Measurements from ENCODE around the gene GGA3. TPM values are rescaled to one million over a fixed set of nuclear protein-coding genes. Genes with fewer than 3 reads are reported as not detected.

Gene GGA3
- total RNA-seq, 1 donor from 2014 or later = 20.6 TPM

DNA sequence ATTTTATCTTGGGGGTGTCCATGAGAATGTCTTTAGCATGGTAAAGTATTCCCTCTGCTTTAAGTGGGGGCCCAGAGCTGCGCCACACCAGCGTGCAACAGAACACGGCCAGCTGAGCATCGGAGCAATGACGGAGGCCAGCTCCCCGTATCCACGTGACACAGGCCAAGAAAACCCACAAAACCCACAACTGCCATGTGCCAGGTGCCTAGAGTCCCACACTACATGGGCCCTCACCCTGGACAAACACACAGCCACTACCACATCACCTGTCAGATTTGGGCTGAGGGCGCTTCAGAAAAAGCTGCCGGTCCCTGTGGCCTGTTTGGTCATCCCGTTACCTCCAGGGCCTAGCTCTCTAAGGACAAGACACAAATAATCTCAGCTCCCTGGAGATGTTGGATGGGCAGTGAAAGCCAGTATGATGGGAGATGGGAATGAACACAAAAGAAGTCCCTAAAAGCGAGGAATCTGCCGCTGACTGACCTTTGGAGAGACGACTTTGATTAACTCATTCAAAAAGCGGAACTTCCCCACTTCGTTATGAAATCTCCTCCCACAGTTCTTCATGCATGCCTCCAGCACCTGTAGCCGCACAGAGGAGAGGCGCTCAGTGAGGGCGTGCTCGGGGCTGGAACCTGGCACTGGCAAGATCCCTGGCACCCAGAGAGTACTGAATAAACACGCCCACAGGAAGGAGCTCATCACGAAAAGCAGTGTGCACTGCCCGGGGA is 17.1 kb downstream of the GGA3 start:
- peak; percentile 27 for ATAC-seq

DNA sequence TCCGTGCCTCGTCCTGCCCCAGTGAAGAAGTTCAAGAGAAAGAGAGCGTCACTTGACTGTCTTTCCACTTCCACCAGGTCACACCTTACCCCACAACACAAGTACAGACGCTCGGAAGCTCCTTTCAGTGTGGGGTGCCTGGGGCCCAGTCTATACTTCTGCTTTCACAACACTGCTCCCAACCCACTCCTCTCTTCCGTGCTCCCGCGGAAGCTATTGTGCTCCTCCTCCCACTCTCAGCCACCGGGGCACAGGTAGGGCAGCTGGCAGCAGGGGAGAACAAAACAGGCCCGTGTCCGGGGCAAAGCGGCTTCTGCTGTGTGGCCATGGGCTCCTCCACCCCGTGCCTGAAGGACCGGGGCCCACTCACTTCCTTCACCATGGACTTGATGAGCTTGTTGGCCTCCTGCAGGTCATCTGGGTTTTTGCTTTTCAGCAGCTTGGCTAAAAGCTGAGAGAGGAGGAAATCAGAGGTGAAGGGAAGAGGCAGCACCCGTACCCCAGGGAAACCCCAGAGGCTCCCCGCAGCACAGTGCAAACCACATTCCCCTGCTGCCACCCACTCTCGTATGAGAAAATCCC is 18.9 kb downstream of the GGA3 start:
- peak; percentile 15 for ATAC-seq

DNA sequence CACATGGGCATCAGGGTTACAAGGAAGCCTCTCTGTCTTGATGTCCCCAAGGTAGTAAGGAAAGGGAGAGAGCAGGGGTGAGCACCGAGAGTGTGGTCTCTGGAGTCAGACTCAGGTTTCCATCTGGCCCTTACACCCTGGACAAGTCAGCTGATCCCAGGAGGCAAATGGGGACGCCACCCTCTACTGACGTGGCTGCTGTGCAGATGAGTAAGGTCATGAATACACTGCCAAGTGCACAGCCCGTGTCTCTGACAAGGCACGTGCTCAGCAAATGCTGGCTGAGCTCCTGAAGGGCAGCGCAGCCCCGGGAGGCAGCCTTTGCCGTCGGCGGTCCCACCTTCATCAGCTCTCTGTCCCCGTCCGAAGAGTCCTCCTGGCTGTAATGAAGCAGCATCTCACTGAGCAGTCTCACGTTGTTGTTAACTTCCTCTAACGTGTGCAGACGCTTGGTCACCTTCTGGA is 19.4 kb downstream of the GGA3 start:
- no peak for ATAC-seq

DNA sequence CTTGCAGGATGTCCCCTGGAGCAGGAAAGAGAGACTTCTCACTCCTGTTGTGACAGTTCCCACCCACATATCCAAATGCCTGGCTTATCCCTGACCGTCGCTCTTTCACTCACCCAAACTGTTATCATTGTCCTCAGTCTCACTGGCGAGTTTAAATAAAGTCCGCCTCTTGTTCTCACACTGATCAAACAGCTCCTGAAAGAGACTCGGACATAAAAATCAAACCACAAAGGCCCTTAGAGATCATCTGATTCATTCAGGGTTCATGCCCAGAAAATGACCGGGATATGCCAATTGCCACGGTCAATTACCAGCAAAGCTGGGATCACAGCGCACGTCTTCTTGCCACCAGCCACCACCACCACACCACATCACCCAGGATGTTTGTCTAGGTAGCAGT is 19.9 kb downstream of the GGA3 start:
- no peak for ATAC-seq

DNA sequence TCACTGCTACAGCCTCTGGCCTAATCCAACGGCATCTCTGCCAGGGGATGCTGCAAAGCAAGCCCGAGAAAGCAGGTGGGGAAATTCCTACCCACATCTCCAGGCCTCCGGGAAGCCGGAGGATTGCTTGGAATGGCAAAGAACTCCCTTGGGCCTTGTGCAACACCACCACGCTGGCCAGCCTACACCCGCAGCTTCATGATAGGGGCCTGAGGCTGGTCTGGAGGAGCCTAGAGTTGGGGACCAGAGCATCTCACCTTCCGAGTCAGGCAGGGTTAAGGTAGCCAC is 20.3 kb downstream of the GGA3 start:
- ATAC-seq = no peak

DNA sequence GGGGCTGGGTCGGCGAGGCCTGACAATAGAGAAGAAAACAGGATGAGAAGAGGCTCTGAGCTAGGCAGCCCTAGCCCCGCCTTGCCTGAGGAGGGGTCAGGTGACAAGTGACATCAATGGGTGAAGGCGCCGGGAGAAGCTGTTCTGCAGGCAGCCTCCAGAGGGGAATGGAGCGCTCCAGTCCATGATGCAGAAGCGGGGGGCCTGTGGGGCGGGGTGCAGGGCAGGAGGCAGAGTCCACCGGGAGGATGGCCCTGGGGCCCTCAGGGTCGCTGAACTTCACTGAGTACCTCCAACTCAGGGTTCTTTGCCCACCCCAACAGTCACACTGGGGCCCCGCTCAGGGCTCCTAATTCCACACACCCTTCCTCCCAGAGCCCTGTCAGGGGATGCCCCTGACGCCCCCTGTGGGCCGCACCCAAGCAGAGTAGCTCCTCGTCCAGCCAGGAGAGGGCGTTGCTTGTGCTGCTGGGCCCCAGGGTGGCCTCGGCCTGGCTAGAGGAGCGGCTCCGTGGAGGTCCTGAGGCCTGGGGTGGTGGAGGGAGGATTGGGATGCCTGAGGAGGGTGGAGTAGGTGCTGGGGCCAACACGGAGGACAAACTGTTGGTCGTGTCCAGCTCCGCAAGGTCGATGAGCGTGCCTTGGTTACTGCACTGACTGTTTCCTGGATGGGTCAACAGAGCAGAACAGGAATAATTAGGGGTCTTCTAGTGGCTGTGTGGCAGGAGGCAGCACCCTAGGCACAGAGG is 20.8 kb downstream of the GGA3 start:
- peak; percentile 17 for ATAC-seq

DNA sequence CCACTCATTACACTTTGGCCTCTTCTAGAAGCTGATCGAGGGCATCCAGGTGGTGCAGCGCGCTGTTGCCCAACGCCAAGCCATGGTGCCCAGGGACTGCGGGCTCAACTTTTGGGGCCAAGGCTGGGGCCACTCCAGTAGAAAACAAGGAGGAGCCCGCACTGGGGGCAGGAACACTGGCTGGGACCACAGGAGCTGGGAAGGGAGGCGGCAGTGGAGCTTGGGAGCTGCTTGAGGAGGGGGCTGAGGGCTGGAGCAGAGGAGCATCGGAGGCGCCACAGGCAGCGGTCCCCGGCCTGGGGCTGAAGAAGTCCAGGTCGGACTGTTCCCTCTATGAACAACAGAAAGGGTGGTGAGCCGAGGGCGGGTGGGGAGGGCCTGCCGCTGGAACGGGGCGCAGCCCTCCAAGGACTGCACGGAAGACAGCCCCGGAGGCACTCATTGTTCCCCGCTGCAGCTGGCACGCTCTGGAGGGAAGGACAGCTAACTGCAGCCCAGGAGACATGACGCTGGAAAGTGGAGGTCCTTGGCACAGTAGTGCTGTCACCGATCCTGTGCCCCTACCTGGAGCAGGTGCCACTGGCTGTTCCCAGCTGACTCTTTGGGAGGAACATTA is 21.5 kb downstream of the GGA3 start:
- ATAC-seq = no peak

DNA sequence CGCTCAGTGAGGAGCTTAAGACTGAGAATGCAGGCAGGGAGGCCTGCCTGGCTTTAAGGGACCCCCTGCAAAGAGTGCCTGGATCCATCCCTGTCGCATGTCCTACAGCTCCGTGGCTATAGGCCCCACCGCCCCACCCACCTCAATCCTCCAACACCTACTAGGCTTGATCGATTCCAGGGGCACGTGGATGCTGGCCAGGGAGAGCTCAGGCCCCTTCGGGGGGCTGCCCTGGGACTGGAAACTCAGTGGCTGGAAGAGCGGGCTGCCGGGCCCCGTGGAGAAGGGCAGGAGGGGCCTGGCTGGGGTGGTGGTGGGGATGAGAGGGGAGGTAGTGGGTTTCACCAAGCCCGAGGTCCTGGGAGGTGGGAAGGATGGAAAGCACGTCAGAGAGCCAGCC is 22.2 kb downstream of the GGA3 start:
- no peak for ATAC-seq

DNA sequence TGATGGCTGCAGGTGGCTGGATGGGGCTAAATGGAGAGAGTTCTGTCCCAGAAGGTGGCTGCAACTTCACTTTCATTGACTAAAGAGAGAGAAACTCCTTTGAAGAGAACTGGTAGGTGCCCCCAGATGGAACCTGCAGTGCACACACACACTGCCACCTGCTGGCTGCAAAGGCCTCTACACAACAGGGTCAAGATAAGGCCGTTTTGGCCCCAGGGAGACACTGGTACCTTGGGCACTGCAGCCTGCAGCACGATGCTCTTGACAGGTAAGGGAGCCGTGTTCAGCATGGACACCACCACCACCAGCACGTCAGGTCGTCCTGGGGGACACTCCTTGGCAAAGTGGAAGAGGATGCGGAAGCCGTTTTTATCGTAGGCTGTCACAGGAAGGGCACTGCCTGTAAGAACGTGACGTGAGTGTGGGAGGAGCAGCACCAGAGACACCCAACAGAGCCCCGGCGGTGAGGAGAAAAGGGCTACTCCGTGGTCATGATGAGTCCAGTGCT is 22.7 kb downstream of the GGA3 start:
- peak; percentile 51 for ATAC-seq

DNA sequence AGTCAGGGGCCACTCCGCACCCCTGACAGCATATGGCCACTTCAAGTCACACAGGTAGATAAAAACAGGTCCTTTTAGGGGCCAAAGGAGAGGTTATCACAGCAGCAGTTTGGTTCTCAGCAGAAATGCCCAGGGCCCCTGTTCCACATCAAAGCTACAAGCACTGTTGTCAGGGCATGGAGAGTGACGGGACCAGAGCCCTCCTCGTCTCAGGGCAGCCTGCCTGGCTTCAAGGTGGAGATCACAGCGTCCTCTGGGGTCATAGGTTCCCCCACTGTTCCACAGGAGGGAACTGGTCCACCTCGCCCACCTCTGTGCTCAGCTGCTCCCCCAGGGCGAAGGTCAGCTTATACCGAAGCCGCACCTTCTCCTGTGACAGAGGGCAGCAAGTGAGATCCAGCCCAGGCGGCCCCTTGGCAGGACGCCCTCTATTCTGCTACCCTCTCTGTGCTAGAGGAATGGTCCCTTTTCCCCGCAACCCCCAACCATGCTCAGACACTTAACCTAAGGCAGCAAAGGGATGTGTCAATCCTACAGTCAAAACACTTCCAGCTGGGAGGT is 23.3 kb downstream of the GGA3 start:
- ATAC-seq = no peak

DNA sequence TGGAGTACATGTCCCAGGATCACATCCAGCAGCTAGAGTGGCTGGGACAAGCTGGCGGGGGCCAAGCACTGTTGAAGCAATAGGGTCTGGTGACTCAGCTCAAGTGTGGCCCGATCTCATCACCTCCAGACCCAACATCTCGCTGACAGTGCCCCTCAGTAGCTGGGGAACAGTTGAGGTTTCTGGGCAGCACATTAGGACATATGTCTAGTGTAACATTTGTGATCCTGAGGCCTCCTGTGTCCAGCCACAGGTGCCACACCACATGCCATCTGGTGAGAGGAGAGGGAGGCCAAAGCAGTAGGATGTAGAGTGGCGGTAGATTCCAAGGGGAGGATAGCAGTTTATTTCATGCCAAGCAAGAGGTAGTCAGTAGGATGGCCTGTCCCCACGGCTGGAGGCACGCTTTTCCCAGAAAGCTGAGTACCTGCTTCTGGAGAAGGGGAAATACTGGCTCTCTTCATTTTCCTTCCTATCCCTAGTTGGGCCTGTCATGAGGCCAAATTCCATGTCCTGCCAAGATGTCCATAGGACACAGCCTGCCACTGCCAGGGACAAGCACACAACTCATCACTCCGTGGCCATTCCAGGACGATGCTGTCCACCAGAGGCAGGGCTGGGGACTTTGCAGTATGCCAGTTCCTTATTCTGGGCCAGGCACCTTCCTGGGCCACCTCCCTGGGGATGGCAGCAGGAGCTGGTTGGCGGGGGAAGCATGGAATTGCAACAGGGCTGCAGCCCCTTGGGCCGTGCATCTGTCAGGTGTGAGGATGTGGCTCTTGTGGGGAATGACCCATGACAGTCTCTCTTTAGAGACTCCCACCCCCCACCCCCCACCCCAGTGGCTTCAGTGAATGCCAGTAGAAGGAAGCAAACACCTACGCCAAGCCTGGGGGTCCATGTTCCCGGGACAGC is 24.0 kb downstream of the GGA3 start:
- no peak for ATAC-seq

DNA sequence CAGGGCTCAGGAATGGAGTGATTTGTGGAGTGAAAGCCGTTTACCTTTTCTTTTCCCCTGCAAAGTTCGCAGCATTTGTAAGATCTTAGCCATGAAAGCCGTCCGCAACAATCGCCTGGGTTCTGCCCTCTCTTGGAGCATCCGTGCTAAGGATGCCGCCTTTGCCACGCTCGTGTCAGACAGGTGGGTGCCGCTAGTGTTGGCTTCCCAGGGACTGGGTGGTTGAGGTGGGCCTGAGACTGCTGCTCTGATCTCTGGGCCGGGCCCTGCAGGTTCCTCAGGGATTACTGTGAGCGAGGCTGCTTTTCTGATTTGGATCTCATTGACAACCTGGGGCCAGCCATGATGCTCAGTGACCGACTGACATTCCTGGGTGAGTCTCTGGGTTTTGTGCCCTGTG is 28.6 kb downstream of the GGA3 start:
- ATAC-seq = no peak

DNA sequence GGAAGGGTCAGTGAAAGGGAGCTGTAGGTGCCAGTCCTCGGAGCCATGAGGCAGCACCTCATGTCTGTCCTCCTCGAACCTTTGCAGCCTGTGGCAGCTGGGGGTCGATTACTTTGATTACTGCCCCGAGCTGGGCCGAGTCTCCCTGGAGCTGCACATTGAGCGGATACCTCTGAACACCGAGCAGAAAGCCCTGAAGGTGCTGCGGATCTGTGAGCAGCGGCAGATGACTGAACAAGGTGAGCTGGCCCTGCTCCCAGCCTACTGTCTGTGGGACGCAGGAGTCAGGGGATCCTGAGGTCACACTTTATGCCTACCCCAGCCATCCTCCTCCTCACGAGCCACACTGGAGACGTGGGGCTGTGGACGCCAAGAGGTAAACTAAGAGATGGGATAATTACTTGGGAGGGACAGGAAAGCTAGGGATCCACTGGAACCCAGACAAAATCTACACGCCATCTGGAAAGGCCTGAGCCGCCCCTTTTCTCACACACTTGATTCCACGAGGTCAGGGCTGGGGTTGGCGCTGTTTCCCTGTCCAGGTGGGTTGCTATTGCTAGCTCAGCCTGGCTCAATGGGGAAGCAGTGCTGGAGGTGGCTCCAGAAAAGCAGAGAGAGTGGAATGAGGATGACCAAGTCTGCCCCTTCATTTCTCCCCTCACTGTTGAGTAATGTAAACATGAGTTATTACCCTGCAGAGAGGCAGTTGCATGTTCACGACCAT is 29.5 kb downstream of the GGA3 start:
- no peak for ATAC-seq

DNA sequence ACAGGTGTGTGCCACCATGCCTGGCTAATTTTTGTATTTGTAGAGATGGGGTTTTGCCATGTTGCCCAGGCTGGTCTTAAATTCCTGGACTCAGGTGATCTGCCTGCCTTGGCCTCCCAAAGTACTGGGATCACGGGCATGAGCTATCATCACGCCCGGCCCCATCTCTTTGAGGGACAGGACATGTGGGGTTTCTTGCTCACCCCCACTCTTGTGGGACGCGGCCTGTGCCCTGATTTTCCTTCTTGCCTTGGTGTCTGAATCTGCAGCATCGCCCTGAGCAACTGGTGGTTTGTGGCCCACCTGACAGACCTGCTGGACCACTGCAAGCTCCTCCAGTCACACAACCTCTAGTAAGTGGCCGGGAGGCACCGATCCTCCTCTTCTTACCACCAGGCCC is 30.3 kb downstream of the GGA3 start:
- ATAC-seq = no peak

DNA sequence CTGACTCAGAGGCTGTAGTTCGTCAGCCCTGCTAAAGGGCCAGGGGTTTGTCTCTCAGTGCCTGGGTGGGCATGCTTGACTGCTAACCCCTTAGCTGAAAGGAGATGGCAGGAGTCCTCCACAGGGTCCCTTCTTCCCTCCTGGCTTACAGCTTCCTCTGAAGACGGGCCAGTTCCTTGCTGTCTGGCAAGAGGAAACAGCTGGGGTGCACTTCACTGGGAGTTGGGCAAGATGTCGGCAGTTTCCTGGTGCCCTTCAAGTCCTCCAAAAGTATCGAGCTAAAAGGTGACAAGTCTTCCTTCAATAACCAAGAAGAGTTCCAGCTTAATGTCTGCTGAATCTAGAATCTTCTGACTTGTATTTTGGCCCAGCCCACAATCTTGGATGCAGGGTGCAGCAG is 32.6 kb downstream of the GGA3 start:
- no peak for ATAC-seq

DNA sequence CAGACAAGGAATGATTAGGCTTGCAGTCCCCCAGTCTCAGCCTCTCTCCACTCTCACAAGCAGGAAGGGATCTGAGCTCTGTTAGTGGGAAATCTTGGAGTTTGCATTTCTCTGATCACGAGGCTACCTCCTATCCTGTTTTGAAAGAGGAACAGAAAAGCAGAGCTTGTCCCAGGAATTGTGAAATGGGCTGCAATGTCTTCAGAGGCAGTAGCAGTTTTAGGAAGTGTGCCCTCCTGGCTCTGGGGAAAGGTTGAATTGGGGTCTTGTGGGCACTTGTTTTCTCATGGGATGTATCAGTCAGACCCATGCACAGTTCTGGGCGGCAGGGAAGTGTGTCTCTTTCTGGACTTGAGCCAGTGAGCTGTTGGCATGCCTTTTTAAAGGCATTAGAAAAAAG is 33.1 kb downstream of the GGA3 start:
- ATAC-seq = no peak

DNA sequence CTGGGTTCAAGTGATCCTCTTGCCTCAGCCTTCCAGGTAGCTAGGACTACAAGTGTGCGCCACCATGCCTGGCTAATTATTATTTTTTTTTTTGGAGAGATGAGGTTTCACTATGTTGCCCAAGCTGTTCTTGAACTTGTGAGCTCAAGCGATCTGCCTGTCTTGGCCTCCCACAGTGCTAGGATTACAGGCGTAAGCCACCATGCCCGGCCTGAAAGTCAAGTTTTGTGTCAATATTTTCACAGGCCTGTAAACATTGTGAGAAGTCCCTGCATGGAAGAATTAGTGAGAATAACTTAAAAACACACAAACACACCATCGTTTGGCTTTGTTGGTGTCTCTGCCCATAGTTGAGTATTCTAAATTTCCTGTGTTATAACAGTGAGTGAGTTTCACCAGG is 33.7 kb downstream of the GGA3 start:
- no peak for ATAC-seq

DNA sequence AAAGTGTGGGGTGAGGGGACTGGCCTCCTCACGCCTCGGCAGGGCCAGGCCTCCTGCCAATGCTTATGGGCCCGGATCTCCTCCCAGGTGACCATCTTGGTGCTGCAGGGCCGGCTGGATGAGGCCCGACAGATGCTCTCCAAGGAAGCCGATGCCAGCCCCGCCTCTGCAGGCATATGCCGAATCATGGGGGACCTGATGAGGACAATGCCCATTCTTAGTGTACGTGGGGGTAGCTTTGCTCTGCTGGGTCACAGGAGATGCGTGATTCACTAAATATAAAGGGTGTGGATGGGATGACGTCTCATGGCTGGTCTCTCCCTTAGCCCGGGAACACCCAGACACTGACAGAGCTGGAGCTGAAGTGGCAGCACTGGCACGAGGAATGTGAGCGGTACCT is 36.4 kb downstream of the GGA3 start:
- ATAC-seq = peak; percentile 9

DNA sequence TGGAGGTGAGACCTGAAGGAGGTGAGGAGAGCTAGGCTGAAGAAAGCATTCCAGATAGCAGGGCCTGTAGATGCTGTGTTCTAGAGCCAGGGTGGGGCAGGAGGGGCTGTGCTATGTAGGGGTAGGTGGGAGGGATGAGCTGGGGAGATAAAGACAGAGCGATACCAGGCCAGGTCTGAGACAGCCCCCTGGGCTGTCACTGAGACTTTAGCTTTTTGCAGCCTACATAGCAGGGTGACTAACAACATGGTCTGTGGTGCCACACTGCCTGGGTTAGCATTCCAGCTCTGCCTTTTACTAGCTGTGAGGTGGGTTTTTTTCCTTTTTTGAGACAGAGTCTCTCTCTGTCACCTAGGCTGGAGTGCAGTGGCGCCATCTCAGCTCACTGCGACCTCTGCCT is 41.6 kb downstream of the GGA3 start:
- no peak for ATAC-seq

DNA sequence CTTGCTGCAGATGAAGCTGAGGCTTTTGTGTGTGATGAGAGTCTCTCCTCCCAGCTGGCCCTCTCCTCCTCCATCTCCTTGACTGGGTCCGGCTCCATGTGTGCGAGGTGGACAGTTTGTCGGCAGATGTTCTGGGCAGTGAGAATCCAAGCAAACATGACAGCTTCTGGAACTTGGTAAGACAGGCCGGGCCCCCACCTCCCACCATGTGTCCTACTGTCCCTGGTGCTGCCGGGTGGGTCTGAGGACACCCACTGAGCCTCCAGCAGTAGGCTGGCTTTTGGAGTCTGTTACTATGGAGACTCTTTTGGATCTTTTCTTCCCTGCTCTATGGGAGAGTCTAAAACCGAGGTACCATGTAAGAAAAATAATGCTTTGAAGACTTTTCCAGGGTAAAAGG is 43.3 kb downstream of the GGA3 start:
- ATAC-seq = no peak

DNA sequence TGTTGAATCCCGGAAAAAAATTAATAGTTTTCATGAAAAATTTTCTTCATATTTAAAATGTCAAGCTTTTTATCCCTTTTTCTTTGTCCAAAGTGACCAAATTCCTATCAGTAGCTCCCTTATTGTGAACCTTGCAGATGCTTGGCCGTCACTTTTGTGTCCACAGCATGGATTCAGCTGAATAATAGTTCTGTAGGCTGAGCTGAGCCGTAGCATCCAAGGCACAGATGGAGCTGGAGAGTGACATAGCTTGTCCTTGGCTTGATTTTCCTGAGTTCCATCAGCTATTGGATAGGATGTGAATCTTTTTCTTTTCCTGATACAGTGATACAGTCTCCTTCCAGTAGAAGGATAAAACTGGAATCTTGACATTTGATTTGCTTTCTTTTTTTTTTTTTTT is 52.3 kb downstream of the GGA3 start:
- no peak for ATAC-seq

Data from esophagus mucosa (tissue), 1 donor.